GM21390 (cell line): ENCODE data around the gene PRCD.

Experiments used
- ATAC-seq: cut with Tn5 transposase; IDR thresholded peaks from one replicate; pipeline ENCODE4 v1.9.1; 2021; ENCODE audit not compliant: unreplicated experiment

The PRCD gene

GRCh38 chr17:76588182-76588581 is 48.3 kb downstream of the PRCD start:
- ATAC-seq, result no peak

- ATAC-seq, result no peak
These were observed 53.6 kb downstream of the PRCD start for GRCh38 chr17:76593384-76593826.

- no peak for ATAC-seq
These were observed 54.1 kb downstream of the PRCD start for GRCh38 chr17:76593959-76594358.

DNA sequence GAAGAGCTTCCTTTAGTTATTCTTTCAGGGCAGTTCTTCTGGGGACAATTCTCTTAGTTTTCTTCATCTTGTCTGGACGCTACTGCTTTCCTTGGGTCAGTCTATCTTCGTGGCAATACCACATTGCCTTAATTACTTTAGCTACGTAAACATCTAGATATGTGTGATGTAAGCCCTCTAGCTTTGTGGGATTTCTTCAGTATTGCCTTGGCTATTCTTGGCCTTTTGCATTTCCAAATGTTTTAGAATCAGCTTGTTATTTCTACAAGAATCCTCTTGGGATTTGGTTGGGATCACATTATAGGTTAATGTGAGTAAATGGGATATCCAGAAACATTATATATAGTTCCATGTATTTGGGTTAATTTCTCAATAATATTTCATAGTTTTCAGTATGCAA is 54.8 kb downstream of the PRCD start:
- no peak for ATAC-seq
